K562 treated with DMSO at 1 percent for 24 hours (cell line): ENCODE data around the gene CELSR2. TPM values are rescaled to one million over a fixed set of nuclear protein-coding genes. Genes with fewer than 3 reads are reported as not detected.

Experiments used
- total RNA-seq: library from RNA; unstranded; fragments of 300-600 nt; gene quantifications from 2 replicates; pipeline ENCODE4 v1.2.3, GENCODE V29; 2022; ENCODE audit warnings: low read depth; ENCODE audit not compliant: insufficient read depth

The CELSR2 gene, protein sequence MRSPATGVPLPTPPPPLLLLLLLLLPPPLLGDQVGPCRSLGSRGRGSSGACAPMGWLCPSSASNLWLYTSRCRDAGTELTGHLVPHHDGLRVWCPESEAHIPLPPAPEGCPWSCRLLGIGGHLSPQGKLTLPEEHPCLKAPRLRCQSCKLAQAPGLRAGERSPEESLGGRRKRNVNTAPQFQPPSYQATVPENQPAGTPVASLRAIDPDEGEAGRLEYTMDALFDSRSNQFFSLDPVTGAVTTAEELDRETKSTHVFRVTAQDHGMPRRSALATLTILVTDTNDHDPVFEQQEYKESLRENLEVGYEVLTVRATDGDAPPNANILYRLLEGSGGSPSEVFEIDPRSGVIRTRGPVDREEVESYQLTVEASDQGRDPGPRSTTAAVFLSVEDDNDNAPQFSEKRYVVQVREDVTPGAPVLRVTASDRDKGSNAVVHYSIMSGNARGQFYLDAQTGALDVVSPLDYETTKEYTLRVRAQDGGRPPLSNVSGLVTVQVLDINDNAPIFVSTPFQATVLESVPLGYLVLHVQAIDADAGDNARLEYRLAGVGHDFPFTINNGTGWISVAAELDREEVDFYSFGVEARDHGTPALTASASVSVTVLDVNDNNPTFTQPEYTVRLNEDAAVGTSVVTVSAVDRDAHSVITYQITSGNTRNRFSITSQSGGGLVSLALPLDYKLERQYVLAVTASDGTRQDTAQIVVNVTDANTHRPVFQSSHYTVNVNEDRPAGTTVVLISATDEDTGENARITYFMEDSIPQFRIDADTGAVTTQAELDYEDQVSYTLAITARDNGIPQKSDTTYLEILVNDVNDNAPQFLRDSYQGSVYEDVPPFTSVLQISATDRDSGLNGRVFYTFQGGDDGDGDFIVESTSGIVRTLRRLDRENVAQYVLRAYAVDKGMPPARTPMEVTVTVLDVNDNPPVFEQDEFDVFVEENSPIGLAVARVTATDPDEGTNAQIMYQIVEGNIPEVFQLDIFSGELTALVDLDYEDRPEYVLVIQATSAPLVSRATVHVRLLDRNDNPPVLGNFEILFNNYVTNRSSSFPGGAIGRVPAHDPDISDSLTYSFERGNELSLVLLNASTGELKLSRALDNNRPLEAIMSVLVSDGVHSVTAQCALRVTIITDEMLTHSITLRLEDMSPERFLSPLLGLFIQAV (N-terminal part only)
- total RNA-seq = 19.6 and 20.2 TPM in 2 replicates

DNA sequence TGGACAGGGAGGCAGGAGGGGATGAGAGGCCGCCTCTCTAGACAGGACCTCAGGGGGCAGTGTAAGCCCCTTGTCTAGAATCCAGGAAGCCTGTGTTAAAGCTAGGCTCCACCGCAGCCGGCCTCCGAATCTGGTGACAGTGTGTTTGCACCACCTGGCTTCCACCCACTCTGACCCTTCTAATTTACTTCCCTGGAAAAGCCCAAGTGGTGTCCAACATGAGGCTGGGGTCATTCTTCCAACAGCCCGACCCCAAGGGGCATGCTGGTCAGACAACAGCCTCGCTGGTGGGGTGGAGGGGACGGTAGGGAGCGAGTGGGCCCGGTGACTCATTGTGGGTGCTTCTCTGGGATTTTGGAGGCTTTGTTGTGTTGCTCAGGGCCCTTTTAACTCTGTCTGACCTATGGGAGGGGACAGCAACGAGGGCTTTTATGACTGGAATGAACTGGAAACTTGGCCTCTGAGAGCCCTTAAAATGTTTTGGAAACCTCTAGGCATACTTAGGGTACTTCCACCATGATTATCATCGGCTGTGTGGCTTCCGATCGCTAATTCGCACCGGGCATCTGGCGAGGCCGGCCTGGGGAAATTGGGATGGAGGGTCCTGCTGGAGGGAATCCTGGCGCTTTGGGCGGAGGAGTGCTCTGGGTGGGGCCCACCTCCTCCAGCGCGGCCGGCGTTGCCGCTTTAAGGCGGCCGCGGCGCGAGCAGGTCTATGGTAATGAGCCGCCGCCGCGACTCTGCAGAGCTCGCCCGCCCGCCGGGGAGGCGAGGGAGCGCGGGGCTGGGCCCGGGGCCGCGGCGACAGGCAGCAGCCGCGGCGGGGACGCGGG lies at the start of gene CELSR2:
Gene CELSR2 (plus strand): TSS at position 743 of the 833 bp plus-strand sequence. CDS start 541 bp downstream, outside the sequence.

DNA sequence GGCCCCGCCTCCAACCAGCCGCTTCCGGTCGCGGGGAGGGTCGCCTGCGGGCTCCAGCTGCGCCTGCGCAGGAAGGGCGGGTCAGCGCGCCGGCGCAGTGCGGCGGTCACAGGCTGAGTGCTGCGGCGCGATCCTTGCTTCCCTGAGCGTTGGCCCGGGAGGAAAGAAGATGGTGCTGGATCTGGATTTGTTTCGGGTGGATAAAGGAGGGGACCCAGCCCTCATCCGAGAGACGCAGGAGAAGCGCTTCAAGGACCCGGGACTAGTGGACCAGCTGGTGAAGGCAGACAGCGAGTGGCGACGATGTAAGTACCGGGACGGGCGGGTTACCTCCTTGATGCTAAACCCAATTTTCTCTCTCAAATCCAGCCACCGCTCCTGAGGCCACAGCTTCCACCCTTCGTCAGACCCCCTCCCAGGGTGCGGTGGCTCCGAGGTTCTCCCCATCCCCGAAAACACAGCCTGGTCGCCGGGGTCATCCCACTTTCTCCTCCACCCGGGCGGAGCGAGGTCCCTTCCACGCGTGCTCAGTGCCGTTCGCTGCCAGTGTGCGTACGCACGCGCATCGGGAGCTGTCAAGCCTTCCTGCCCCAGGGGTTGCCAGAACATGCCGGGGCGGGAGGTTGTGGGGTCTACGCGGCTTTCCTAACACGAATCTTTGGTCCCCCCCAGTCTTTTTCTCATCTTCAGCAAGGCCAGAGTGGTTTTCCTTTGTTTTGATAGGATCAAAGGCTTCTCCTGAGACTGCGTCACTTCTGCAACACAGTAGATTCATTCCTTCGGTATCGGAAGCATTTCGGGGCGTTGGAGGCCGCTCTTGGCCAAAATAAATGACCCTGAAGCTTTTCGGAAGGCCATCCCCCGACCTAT lies 35.3 kb upstream of the CELSR2 start, which contains the start of gene SARS1:
Gene SARS1 (plus strand): TSS at position 95 of the 870 bp plus-strand sequence. CDS start 75 bp downstream, at position 170.

DNA sequence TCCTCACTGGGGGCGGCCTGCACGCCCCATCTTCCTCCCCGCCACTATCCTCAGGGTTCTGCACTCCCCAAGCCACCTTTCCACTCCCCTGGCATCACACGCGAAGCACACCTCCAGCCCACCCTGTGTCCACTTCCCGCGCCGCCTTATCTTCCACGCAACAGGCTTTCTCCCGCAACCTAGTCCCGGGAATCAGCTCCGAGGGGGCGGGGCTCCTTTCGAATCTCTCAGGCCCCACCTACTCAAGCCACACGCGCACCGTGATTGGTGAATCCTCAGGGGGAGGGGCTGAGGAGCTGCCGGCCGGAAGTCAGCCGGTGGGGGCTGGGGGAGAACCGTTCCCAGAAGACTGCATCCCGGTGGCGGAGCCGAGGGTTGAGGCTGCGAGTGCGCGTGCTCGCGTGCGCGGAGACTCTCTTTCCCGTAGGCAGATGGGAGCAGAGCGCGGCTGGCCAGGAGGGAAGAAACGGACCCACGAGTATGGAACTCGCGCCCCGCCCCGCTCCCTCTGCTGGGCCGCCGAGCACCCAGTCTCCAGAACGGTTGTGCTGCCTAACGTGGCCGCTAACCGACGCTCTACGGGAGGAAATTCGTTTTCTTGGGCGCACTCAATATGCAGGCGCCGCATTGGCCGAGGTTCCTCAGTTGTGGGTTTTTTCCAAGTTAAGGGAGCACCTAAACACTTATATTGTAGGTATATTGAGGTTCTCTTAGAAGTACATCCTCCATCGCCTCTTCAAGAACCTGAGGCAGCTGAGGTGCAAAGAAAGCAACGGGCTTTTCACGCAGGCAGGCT lies 33.8 kb downstream of the CELSR2 start, which contains the start of gene PSRC1:
Gene PSRC1 (minus strand): TSS at position 194 of the 796 bp plus-strand sequence.

DNA sequence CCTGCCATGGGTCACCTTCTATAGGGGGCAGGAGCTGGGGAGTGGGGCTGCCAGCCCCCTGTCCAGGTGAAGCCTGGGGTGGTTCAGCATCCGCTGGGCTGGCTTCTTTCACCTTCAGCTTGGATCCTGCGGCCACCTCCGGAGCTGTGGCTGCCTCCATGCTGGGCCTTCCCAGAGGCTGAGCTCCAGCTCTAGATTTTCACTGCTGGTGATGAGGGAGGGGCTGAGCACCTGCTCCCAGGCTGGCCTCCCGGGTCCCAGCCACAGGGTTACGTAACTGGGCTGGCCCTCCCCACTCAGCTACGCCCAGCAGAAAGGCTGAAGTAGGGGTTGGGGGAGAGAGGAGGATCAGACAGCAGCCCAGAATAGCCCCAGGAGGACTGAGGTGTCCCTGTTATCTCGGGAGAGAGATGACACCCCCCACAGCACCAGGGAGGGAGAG lies 57.5 kb downstream of the CELSR2 start, which contains the start of gene MYBPHL:
Gene MYBPHL (minus strand): TSS at position 180 of the 442 bp plus-strand sequence. CDS start 20 bp downstream, at position 160.

Other genes starting within 250 kb of the CELSR2 start
- gene WDR47, start 207.4 kb upstream of the CELSR2 start, total RNA-seq = 12.4 and 13.9 TPM in 2 replicates
- 25.6 and 41.1 TPM in 2 replicates for gene TAF13, start 173.5 kb upstream of the CELSR2 start, total RNA-seq
- 18.8 and 19.2 TPM in 2 replicates for gene TMEM167B, start 158.8 kb upstream of the CELSR2 start, total RNA-seq
- 0.09 and 0.37 TPM in 2 replicates for gene ELAPOR1, start 135.4 kb upstream of the CELSR2 start, total RNA-seq
- 623 and 642 TPM in 2 replicates for gene SARS1, start 35.6 kb upstream of the CELSR2 start, total RNA-seq
- 63.2 and 71.2 TPM in 2 replicates for gene PSRC1, start 33.6 kb downstream of the CELSR2 start, total RNA-seq
- 0.28 TPM in 1 of 2 replicates, not detected in the other for gene MYBPHL, start 57.5 kb downstream of the CELSR2 start, total RNA-seq
- 70.4 and 73.1 TPM in 2 replicates for gene SORT1, start 148.4 kb downstream of the CELSR2 start, total RNA-seq
- 74.1 and 108 TPM in 2 replicates for gene PSMA5, start 176.9 kb downstream of the CELSR2 start, total RNA-seq
- 0.15 TPM in 1 of 2 replicates, not detected in the other for gene SYPL2, start 217.0 kb downstream of the CELSR2 start, total RNA-seq
- gene ATXN7L2, start 234.4 kb downstream of the CELSR2 start, total RNA-seq = 6.7 and 7.0 TPM in 2 replicates
- gene CYB561D1, start 244.6 kb downstream of the CELSR2 start, total RNA-seq = 9.5 and 10.0 TPM in 2 replicates